Stimulated activated naive CD8-positive, alpha-beta T cell treated with anti-CD3 and anti-CD28 coated beads, Interleukin-15, amount 100 ng/mL, for 72 hours (primary cell): Measurements from ENCODE around the gene CHMP5.

Experiments
- ATAC-seq: fragments of 150-1000 bp; cut with Tn5 transposase; 2 replicates; pipeline ENCODE4 v1.10.0; 2021; ENCODE audit warnings: mild to moderate bottlenecking, moderate library complexity
- DNase-seq, 2 donors: peaks; one replicate each; pipeline ENCODE4 v3.0.0; 2021 to 2022
- H3K27ac Mint-ChIP-seq, 2 donors: one replicate each; pipeline ENCODE4 v1.8.0; 2022; ENCODE audit warnings: mild to moderate bottlenecking in 2 of 2, mixed read lengths in 2 of 2, moderate library complexity in 2 of 2
- H3K27me3 Mint-ChIP-seq: one replicate; pipeline ENCODE4 v1.8.0; 2022; ENCODE audit warnings: mixed read lengths
- H3K4me1 Mint-ChIP-seq: one replicate; pipeline ENCODE4 v1.8.0; 2022; ENCODE audit warnings: mild to moderate bottlenecking, mixed read lengths
- H3K4me3 Mint-ChIP-seq, 2 donors: one replicate each; pipeline ENCODE4 v1.8.0; 2022; ENCODE audit warnings: mild to moderate bottlenecking in 2 of 2, mixed read lengths in 2 of 2, moderate library complexity in 1 of 2
- H3K9me3 Mint-ChIP-seq, 2 donors: one replicate each; pipeline ENCODE4 v1.8.0; 2022; ENCODE audit warnings: mixed read lengths in 2 of 2

The CHMP5 gene

GRCh38 chr9:33234511-33235467 lies 30.1 kb upstream of the CHMP5 start:
- no peaks in the 10 kb centered on the region for H3K9me3 Mint-ChIP-seq
- no peaks in the 10 kb centered on the region for H3K4me1 Mint-ChIP-seq
- DNase-seq (no peak), ATAC-seq (no peak)
- peak overlapping the region; percentile 47 to 66 for H3K27ac Mint-ChIP-seq
- no peak overlapping the region for H3K4me3 Mint-ChIP-seq
- no peaks in the 10 kb centered on the region for H3K27me3 Mint-ChIP-seq

DNA sequence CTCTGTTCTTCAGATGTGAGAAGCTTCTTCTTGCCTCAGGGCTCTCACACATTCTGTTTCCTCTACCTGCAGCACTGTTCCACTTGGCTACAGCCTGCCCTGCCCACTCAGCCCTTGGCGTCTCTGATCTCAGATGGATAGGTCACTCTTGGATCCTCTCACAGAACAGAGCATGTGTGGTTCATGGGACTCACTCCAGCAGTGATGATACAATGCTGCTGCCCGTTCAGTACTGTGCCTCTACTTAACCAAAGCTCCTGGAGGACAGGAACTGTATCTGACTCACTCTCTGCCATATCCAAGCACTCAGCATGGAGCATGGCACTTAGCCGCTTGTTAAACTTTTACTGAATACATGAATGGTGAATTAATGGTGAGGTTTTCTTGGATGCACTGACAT lies 28.3 kb upstream of the CHMP5 start:
- no peak for DNase-seq
- no peak for ATAC-seq
- Mint-ChIP-seq H3K27me3 (no peaks in the 10 kb centered on the region), H3K9me3 (no peaks in the 10 kb centered on the region), H3K4me3 (no peak overlapping the region), H3K4me1 (no peaks in the 10 kb centered on the region), H3K27ac (no peak overlapping the region)

GRCh38 chr9:33239921-33240320 lies 24.9 kb upstream of the CHMP5 start, which contains the start of gene SPINK4:
TSS of gene SPINK4 (plus strand) at chr9:33240167. CDS start at chr9:33240209, 42 bp downstream.
- H3K4me1 Mint-ChIP-seq = no peaks in the 10 kb centered on the region
- H3K27me3 Mint-ChIP-seq = no peaks in the 10 kb centered on the region
- H3K4me3 Mint-ChIP-seq = no peak within 1 kb of the TSS
- ATAC-seq (no peak), DNase-seq (no peak)
- no peaks in the 10 kb centered on the region for H3K9me3 Mint-ChIP-seq
- peak within 1 kb of the TSS in 1 of 2 donors; percentile 76 for H3K27ac Mint-ChIP-seq

GRCh38 chr9:33241298-33241697 lies 23.6 kb upstream of the CHMP5 start:
- Mint-ChIP-seq H3K27me3 (no peaks in the 10 kb centered on the region), H3K4me3 (no peak overlapping the region), H3K9me3 (no peaks in the 10 kb centered on the region), H3K27ac (no peak overlapping the region), H3K4me1 (no peaks in the 10 kb centered on the region)
- ATAC-seq (no peak), DNase-seq (no peak)

DNA sequence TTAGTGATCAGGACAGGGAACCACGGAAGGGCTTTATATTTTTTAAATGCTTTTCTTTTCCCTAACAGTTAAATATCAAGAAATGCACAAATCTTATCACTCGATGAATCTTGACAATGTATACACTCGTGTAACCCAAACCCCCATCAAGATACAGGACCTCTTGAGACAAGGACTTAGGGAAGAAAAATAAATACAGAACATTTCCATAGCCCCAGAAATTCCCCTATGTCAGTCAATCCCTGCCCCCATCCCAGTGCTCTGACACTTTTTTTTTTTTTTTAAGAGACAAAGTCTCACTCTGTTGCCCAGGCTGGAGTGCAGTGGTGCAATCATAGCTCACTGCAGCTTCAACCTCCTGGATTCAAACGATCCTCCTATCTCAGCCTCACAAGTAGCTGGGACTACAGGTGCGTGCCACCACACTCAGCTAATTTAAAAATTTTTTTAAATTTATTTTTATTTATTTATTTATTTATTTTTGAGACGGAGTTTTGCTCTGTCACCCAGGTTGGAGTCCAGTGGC lies 22.2 kb upstream of the CHMP5 start:
- Mint-ChIP-seq H3K4me1 (no peaks in the 10 kb centered on the region), H3K27ac (no peak overlapping the region), H3K9me3 (no peaks in the 10 kb centered on the region), H3K4me3 (no peak overlapping the region), H3K27me3 (no peaks in the 10 kb centered on the region)
- ATAC-seq (no peak), DNase-seq (no peak)

- H3K9me3 Mint-ChIP-seq = no peaks in the 10 kb centered on the region
- no peak for ATAC-seq
- DNase-seq = no peak
- no peak overlapping the region for H3K4me3 Mint-ChIP-seq
- no peak overlapping the region for H3K27ac Mint-ChIP-seq
- H3K27me3 Mint-ChIP-seq = no peaks in the 10 kb centered on the region
- H3K4me1 Mint-ChIP-seq = no peaks in the 10 kb centered on the region
These were observed 20.6 kb upstream of the CHMP5 start for GRCh38 chr9:33244137-33244784.

- DNase-seq (no peak), ATAC-seq (no peak)
- H3K27ac Mint-ChIP-seq = peak overlapping the region in 1 of 2 donors; percentile 37
- H3K4me1 Mint-ChIP-seq = peaks cover 5% of the 10 kb centered on the region
- no peak overlapping the region for H3K4me3 Mint-ChIP-seq
- no peaks in the 10 kb centered on the region for H3K9me3 Mint-ChIP-seq
- no peaks in the 10 kb centered on the region for H3K27me3 Mint-ChIP-seq
These were observed 19.5 kb upstream of the CHMP5 start for GRCh38 chr9:33245341-33245740.

DNA sequence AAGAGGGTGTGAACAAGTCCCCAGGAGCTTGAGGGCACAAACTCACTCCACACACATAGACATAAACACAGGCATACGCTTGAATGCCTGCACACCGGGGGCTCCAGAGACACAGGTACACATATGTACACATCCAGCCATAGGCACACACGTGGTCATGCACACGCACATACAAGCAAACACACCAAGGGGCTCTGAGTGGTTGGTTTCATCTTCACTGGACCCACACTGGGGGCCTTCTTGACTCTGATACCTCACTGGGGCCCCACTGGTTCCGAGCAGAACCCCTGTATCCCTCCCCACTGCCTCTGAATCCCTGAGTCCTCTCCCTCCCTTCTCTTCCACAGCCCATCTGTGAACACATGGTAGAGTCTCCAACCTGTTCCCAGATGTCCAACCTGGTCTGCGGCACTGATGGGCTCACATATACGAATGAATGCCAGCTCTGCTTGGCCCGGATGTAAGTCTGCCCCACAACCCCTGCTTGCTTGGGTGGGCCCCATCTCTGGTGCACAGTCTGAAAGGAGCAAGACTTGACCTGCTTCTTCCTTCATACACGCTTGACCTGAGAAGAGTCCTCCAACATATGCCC lies 18.5 kb upstream of the CHMP5 start:
- peak overlapping the region in 1 of 2 donors; percentile 6 for H3K27ac Mint-ChIP-seq
- no peaks in the 10 kb centered on the region for H3K27me3 Mint-ChIP-seq
- DNase-seq (no peak), ATAC-seq (no peak)
- no peak overlapping the region for H3K4me3 Mint-ChIP-seq
- no peaks in the 10 kb centered on the region for H3K9me3 Mint-ChIP-seq
- H3K4me1 Mint-ChIP-seq = peaks cover 5% of the 10 kb centered on the region

DNA sequence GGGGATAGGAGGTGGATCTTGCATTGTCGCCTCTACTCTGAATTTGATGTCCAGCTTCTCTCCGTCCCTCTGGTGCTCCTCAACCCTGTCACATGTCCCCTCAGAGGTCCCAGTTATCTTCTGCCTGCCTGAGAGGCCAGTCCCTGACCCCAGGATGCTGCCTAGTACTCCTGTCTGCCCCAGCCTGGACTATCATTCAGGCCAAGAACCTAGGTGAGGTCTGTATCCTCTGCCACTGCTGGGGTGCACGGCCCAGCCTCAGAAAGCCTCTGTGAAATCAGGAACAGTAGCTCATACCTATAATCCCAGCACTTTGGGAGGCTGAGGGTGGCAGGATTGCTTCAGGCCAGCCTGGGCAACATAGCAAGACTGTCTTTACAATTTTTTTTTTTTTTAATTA lies 16.2 kb upstream of the CHMP5 start:
- Mint-ChIP-seq H3K4me3 (no peak overlapping the region), H3K9me3 (no peaks in the 10 kb centered on the region), H3K4me1 (peaks cover 5% of the 10 kb centered on the region), H3K27me3 (no peaks in the 10 kb centered on the region), H3K27ac (no peak overlapping the region)
- DNase-seq (no peak), ATAC-seq (no peak)

DNA sequence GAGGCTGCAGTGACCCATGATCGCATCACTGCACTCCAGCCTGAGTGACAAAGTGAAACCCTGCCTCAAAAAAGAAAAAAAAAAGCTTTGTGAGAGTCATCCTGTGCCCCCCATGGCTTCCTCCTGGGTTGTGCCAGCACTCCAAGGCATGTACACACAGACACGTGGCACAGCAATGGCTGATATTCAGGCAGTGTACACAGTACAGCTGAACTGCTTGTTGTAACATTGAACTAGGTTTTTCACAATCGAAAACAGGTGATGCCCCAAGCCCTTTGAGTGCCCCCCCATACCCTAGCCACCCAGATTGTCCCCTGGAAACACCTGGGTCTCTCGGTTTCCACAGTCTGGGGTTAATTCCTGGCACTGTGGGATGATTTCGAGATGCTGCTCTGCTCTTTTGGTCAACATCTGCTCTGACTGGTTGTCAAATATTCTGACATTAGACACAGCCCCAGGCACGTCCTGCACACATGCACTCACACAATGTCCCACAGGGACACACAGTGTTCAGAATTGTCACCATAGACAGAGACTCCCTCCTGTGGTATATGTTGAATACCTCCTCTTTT lies 15.7 kb upstream of the CHMP5 start:
- Mint-ChIP-seq H3K4me3 (no peak overlapping the region), H3K4me1 (peaks cover 5% of the 10 kb centered on the region), H3K9me3 (no peaks in the 10 kb centered on the region), H3K27ac (no peak overlapping the region), H3K27me3 (no peaks in the 10 kb centered on the region)
- ATAC-seq = peak; percentile 24
- DNase-seq = no peak

DNA sequence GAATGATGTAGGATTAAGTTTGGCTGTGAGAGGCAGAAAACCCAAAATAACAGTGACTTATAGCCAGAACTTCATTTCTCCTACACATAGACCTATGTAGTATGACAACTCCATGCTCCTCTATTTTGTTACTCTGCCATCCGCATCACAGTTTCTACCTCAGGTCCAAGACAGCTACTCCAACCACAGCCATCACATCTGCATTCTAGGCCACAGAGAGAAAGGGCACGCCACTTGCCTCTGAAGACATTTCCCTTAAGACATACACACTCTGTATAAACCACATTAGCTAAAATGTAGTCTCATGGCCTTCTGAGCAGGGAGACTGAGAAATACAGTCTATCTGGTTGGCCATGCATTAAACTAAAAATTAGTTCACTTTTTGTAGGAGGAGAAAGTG lies 14.9 kb upstream of the CHMP5 start:
- ATAC-seq = no peak
- peaks cover 5% of the 10 kb centered on the region for H3K4me1 Mint-ChIP-seq
- no peak overlapping the region for H3K4me3 Mint-ChIP-seq
- peak overlapping the region in 1 of 2 donors; percentile 2 for H3K27ac Mint-ChIP-seq
- H3K9me3 Mint-ChIP-seq = no peaks in the 10 kb centered on the region
- no peak for DNase-seq
- no peaks in the 10 kb centered on the region for H3K27me3 Mint-ChIP-seq

DNA sequence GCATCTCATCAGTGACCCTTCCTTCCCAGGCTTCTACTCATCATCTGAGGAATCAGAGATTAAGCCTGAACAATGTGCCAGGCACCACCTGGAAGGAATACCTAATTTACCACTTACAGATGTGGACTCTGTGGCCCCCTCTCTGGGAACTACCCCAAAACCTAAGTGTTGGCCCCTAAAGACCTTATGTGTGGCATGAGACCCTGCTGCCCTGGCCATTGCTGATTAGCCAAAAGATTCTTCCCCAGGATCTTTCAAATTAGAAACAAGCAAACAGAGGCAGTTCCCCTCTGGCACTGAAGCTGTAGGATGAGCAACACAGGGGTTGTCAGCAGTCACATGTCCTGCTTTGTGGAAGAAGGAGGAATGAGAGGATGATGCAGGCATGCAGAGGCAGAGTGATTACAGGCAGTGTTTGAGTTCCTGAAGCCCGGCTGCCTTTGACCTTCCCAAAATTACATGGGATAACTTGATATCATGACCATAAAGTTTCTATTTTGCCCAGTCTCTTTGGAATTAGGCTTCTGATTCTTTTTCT lies 14.3 kb upstream of the CHMP5 start:
- Mint-ChIP-seq H3K9me3 (no peaks in the 10 kb centered on the region), H3K4me3 (no peak overlapping the region), H3K27ac (no peak overlapping the region), H3K4me1 (peaks cover 5% of the 10 kb centered on the region), H3K27me3 (no peaks in the 10 kb centered on the region)
- ATAC-seq = no peak
- no peak for DNase-seq

DNA sequence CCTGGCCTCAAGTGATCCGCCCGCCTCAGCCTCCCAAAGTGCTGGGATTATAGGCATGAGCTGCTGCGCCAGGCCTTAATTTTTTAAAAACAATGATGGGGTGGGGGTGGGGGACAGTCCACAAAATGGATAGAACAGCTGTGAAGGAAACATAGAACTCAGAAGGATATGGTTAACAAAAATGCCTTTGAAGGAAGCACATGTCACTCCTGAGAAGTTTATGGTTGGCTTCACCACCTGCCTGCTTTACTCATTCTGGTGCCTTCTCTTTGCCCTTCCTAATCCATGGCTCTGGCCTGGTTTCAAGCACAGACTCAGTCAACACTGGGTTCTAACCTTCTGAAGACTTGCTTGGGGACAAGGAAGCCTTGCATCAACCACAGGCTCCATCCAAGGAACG lies 10.6 kb upstream of the CHMP5 start:
- peaks cover 10% of the 10 kb centered on the region for H3K4me1 Mint-ChIP-seq
- H3K27ac Mint-ChIP-seq = no peak overlapping the region

GRCh38 chr9:33255014-33255413 lies 9.8 kb upstream of the CHMP5 start:
- H3K4me1 Mint-ChIP-seq = peaks cover 11% of the 10 kb centered on the region
- no peak overlapping the region for H3K4me3 Mint-ChIP-seq
- no peaks in the 10 kb centered on the region for H3K27me3 Mint-ChIP-seq
- no peak for DNase-seq
- H3K27ac Mint-ChIP-seq = no peak overlapping the region
- ATAC-seq = no peak
- no peaks in the 10 kb centered on the region for H3K9me3 Mint-ChIP-seq

More for the DNA sequence above, 10.6 kb upstream of the CHMP5 start:
- Mint-ChIP-seq H3K9me3 (no peaks in the 10 kb centered on the region), H3K27me3 (no peaks in the 10 kb centered on the region), H3K4me3 (no peak overlapping the region)
- ATAC-seq (no peak), DNase-seq (no peak)

DNA sequence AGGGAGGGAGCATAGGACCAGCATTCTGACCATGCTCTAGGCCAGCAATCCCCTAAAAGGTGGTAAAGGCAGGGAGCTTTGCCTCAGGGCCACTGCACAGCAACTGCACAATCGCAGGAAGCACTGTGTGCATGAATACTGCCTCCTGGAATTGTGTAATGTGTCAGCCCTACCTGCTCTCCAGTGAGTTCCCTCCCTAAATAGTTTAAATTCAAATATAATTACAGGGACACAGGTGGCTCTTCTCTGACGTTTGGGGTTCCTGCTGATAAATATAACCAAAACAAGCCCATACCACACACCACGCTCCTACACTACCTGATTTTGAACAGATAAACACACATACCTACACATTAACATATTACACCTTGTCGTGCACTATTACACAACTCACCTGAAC lies 9.4 kb upstream of the CHMP5 start:
- Mint-ChIP-seq H3K27ac (no peak overlapping the region), H3K4me1 (peaks cover 16% of the 10 kb centered on the region), H3K27me3 (no peaks in the 10 kb centered on the region), H3K9me3 (no peaks in the 10 kb centered on the region), H3K4me3 (no peak overlapping the region)
- no peak for ATAC-seq
- DNase-seq = no peak
